Hepatocyte (in vitro differentiated cells): Measurements from ENCODE around the gene MCHR1.

Experiments used
- EZH2phosphoT487 ChIP-seq: fragments of 200-600 bp; sonication (generic); IDR thresholded peaks from one replicate; pipeline ENCODE4 v1.6.1; 2018; ENCODE audit warnings: antibody characterized with exemption, mild to moderate bottlenecking, low read depth, moderate library complexity; ENCODE audit not compliant: unreplicated experiment, severe bottlenecking
- TF ChIP-seq, protein P1 (sequence below): fragments of 200-600 bp; sonication (generic); IDR thresholded peaks from 2 replicates; pipeline ENCODE4 v1.5.1; 2016; ENCODE audit warnings: antibody characterized with exemption, mild to moderate bottlenecking; ENCODE audit not compliant: poor library complexity

DNA sequence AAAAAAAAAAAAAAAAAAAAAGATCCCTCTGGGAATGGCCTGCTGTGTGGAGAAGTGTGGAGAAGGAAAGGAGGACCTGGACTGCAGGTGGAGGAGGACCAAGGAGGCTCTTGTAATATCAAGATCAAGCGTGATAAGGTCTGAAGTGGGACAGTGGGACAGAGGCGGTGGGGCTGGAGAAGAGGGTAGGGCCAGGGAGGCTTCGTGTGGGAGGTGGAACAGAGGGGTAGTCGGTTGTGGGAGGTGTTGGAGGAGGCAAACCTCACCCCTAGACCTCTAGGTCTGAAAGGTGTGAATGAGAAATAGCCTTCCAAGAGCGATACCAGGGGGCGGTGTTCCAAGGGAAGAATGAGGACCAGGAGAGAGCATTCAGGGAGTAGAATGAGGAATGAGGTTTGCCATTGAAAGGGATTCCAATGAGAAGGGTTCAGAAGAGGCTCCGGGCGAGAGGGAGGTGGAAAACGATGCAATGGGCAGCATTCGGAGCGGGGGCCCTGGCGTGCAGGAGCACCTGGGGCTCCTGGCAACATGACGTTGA is 44.2 kb downstream of the MCHR1 start:
- no peak for TF ChIP-seq EZH2phosphoT487
- TF ChIP-seq, protein P1, sequence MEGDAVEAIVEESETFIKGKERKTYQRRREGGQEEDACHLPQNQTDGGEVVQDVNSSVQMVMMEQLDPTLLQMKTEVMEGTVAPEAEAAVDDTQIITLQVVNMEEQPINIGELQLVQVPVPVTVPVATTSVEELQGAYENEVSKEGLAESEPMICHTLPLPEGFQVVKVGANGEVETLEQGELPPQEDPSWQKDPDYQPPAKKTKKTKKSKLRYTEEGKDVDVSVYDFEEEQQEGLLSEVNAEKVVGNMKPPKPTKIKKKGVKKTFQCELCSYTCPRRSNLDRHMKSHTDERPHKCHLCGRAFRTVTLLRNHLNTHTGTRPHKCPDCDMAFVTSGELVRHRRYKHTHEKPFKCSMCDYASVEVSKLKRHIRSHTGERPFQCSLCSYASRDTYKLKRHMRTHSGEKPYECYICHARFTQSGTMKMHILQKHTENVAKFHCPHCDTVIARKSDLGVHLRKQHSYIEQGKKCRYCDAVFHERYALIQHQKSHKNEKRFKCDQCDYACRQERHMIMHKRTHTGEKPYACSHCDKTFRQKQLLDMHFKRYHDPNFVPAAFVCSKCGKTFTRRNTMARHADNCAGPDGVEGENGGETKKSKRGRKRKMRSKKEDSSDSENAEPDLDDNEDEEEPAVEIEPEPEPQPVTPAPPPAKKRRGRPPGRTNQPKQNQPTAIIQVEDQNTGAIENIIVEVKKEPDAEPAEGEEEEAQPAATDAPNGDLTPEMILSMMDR, result no peak
